KMS-11 (cell line): ENCODE results near the gene PNPLA7.

Experiments used
- H2AFZ ChIP-seq: fragments of 200-600 bp; sonication (generic); 2 replicates; pipeline ENCODE4 v1.6.1; 2016; ENCODE audit warnings: antibody characterized with exemption, mixed run types, low read depth
- H3K27ac ChIP-seq: fragments of 200-600 bp; sonication (generic); 2 replicates; pipeline ENCODE4 v1.6.1; 2016; ENCODE audit warnings: mild to moderate bottlenecking, mixed run types
- H3K27me3 ChIP-seq: fragments of 200-600 bp; sonication (generic); 2 replicates; pipeline ENCODE4 v1.6.1; 2017; ENCODE audit warnings: mild to moderate bottlenecking, low read depth, mixed run types, moderate library complexity; ENCODE audit not compliant: insufficient read depth
- H3K36me3 ChIP-seq: fragments of 200-600 bp; sonication (generic); 2 replicates; pipeline ENCODE4 v1.6.1; 2017; ENCODE audit warnings: mild to moderate bottlenecking, mixed run types; ENCODE audit not compliant: insufficient read depth
- H3K4me1 ChIP-seq: fragments of 200-600 bp; sonication (generic); 2 replicates; pipeline ENCODE4 v1.6.1; 2016; ENCODE audit warnings: mild to moderate bottlenecking, low read depth, mixed run types; ENCODE audit not compliant: poor library complexity, severe bottlenecking
- H3K4me2 ChIP-seq: fragments of 200-600 bp; sonication (generic); 2 replicates; pipeline ENCODE4 v1.7.0; 2016; ENCODE audit warnings: mild to moderate bottlenecking, mixed run types
- H3K4me3 ChIP-seq: fragments of 200-600 bp; sonication (generic); IDR thresholded peaks from 2 replicates; pipeline ENCODE4 v1.6.1; 2017; ENCODE audit warnings: low read depth, low read length, mixed read lengths; ENCODE audit not compliant: insufficient read depth
- H3K79me2 ChIP-seq: fragments of 200-600 bp; sonication (generic); 2 replicates; pipeline ENCODE4 v1.6.1; 2016; ENCODE audit warnings: low read depth, mixed run types; ENCODE audit not compliant: insufficient read depth
- H3K9ac ChIP-seq: fragments of 200-600 bp; sonication (generic); 2 replicates; pipeline ENCODE4 v1.6.1; 2016; ENCODE audit warnings: mild to moderate bottlenecking, mixed run types
- H4K20me1 ChIP-seq: fragments of 200-600 bp; sonication (generic); 2 replicates; pipeline ENCODE4 v1.6.1; 2016; ENCODE audit warnings: mild to moderate bottlenecking, mixed run types; ENCODE audit not compliant: insufficient read depth
- TF ChIP-seq, protein P1 (sequence below): fragments of 200-600 bp; sonication (generic); conservative IDR thresholded peaks from 2 replicates; pipeline ENCODE4 v1.6.1; 2017; ENCODE audit warnings: low read depth, mild to moderate bottlenecking, antibody characterized with exemption, low read length, moderate library complexity, mixed read lengths

The PNPLA7 gene

DNA sequence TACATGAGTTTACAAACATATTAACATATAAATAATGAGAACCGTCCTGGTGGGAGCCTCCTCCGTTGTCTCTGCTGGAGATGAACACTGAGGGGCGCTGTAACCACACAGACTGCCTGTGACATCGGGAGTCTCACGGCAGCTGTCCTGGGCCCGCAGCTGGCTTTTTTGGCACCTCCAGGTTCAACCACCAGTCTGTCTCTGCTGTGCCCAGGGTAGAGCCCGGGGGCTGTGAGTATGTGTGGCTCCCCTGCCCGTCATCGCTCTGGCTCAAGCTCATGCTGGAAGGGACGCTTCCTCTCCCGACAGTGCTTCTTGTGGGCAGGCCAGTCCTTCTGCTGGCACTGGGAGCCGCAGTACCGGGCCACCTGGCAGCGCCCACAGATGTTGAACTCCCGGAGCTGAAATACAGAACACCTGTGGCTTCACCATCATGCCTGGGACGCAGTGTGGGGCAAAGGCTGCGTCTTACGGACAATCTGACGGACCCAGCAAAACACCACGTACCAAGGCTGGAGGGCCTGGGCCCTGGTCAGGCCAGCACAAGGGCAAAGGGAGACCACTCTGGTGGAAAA, 32.2 kb upstream of the PNPLA7 start:
- Histone ChIP-seq H3K9ac (no peak overlapping the region), H3K79me2 (peaks cover 13% of the 10 kb centered on the region), H3K4me1 (peaks cover 9% of the 10 kb centered on the region), H3K4me2 (no peak overlapping the region), H2AFZ (no peak overlapping the region), H4K20me1 (no peaks in the 10 kb centered on the region; the same call in 1 of the 2 replicates), H3K27me3 (no peaks in the 10 kb centered on the region), H3K36me3 (no peaks in the 10 kb centered on the region; the same call in 1 of the 2 replicates), H3K4me3 (no peak overlapping the region), H3K27ac (no peak overlapping the region)
- TF ChIP-seq, protein P1, sequence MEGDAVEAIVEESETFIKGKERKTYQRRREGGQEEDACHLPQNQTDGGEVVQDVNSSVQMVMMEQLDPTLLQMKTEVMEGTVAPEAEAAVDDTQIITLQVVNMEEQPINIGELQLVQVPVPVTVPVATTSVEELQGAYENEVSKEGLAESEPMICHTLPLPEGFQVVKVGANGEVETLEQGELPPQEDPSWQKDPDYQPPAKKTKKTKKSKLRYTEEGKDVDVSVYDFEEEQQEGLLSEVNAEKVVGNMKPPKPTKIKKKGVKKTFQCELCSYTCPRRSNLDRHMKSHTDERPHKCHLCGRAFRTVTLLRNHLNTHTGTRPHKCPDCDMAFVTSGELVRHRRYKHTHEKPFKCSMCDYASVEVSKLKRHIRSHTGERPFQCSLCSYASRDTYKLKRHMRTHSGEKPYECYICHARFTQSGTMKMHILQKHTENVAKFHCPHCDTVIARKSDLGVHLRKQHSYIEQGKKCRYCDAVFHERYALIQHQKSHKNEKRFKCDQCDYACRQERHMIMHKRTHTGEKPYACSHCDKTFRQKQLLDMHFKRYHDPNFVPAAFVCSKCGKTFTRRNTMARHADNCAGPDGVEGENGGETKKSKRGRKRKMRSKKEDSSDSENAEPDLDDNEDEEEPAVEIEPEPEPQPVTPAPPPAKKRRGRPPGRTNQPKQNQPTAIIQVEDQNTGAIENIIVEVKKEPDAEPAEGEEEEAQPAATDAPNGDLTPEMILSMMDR = no peak

DNA sequence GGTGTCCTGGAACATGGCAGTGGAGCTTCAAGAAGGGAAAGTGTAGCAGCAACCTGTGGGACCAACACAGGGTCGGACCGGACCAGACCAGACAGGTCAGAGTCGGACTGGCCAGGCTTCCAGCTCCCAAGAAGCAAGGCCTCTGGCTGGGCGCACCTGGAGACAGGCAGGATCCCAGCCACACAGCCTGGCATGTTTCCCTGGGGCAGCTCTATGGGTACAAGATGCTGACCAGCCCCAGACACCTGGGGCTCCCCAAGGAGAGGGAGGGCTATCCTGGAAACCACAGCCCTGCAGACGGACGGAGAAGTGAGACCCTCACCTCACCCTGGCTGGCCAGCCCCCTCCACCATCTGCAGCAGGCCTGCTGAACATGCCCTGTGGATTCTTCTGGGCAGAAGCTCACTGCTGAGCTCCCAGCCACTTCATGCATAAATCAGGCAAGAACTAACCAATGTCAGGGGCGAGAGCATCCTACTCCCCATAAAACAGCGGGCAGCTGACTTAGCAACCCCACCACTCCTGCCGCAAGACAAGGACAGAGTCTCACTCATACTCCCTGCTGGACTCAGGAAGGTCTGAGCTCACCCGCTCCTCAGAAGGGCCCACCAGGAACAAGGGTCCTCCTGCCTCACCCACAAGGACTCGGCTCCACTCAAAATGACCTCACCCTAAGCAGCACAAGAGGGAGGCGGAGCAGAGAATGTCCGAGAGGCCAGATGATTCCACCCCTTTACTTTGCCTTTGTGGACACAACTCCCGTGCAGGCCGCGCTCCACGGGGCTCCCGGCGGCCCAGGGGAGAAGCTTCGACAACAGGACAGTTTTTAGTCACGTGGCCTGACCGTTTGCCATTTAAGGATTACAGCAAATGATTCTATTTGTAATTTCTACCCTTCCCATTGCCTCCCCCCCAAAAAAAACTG, 31.4 kb upstream of the PNPLA7 start:
- TF ChIP-seq, protein P1 = no peak
- H3K4me1 ChIP-seq = peaks cover 16% of the 10 kb centered on the region
- H3K27ac ChIP-seq = no peak overlapping the region
- H3K79me2 ChIP-seq = peaks cover 20% of the 10 kb centered on the region
- H3K4me2 ChIP-seq = no peak overlapping the region
- H3K4me3 ChIP-seq = no peak overlapping the region
- no peaks in the 10 kb centered on the region for H3K27me3 ChIP-seq
- no peak overlapping the region for H2AFZ ChIP-seq
- no peaks in the 10 kb centered on the region; the same call in 1 of the 2 replicates for H4K20me1 ChIP-seq
- H3K9ac ChIP-seq = no peak overlapping the region
- H3K36me3 ChIP-seq = no peaks in the 10 kb centered on the region; the same call in 1 of the 2 replicates

DNA sequence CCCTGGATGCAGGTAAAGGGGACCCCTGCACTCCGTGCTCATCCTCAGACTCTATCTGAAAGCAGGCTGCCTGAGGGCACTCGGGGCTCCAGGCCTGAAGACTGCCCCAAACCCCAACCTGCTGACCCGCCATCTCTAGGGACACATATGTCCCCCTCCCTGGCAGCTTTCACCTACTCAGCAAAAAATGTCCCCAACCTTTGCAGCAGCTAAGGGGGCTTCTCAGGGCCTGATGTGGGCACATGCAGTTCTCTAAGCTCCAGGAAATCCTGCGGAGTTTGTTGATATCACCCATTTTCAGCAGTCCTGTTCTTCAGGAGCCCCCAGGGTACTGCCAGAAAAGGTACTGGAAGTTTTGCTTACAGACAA, 30.7 kb upstream of the PNPLA7 start:
- H3K4me3 ChIP-seq = no peak overlapping the region
- H3K4me2 ChIP-seq = no peak overlapping the region
- H3K9ac ChIP-seq = no peak overlapping the region
- H3K27me3 ChIP-seq = no peaks in the 10 kb centered on the region
- H3K36me3 ChIP-seq = no peaks in the 10 kb centered on the region; the same call in 1 of the 2 replicates
- peaks cover 27% of the 10 kb centered on the region for H3K79me2 ChIP-seq
- H2AFZ ChIP-seq = no peak overlapping the region
- TF ChIP-seq, protein P1 = no peak
- no peaks in the 10 kb centered on the region; the same call in 1 of the 2 replicates for H4K20me1 ChIP-seq
- peaks cover 23% of the 10 kb centered on the region for H3K4me1 ChIP-seq
- no peak overlapping the region for H3K27ac ChIP-seq

DNA sequence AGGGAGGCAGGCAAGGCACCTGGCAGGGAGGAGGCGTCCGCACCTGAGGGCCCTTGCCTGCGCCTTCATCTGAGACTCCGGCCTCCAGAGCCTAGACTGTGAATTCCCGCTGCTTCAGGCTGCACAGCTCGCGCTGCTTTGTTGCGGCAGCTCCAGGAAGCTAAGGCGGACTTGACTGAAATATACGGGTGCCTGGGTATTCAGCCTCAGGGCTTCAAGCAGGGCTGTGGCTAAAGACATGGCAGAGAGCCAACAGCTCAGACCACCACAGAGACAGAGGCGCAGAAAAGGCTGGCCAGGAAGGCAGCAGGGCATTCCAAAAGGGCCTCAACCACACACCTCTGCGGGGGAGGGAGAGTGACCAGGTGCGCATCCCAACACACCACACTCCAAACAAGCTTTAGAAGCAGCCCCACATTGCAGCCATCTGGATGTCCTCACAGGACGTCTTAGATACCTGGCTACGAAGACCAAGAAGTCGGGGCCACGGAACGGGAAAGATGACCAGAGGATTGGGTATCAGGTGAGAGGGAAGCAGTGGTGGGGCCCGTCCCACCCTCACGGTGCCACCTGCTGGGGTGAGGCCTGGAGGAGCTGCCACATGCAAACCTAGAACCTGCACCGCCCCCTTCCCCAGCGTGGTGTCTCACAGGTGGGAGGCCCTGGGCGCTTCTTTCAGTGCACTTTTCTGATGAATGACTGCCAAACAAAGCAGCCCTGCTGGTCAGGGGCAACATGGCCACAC, 30.2 kb upstream of the PNPLA7 start:
- Histone ChIP-seq H3K4me3 (no peak overlapping the region), H3K4me1 (peaks cover 28% of the 10 kb centered on the region), H3K27ac (no peak overlapping the region), H2AFZ (no peak overlapping the region), H3K79me2 (peaks cover 27% of the 10 kb centered on the region), H3K4me2 (no peak overlapping the region), H3K36me3 (no peaks in the 10 kb centered on the region; the same call in 1 of the 2 replicates), H3K27me3 (no peaks in the 10 kb centered on the region), H4K20me1 (no peaks in the 10 kb centered on the region; the same call in 1 of the 2 replicates), H3K9ac (no peak overlapping the region)
- TF ChIP-seq, protein P1 = no peak
